NCI-H1048 (cell line): ENCODE results near the gene TPPP2.
"Not testable (repeated sequence)": the region's sequence is repeated elsewhere in the genome, so short reads cannot be mapped to it uniquely, and the experiment has no call there.

Source experiments
- DNase-seq: peaks from one replicate; lab custom pipeline; 2025; lab: John Stamatoyannopoulos, UW

Gene TPPP2

DNA sequence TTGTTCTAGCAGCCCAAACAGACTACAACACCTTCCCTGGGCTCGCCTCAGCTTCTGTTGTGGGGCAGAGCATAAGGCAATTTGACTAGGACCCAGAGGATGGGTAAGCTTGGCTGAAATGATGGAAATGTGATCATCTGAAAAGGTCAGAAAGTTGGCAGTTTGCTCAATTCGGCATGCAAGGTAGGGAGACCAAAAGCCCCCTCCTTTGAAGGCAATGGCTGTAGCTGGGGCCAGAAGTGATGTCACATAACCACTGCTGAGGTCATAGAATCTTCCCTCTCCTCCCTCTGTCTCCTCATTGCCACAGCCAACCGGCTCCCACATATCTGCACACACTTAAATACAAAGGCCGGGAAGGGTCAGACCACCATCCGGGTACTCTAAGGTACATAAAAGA, at the start of gene TPPP2:
TPPP2 (plus strand) TSS at position 301 of the 400 bp plus-strand sequence. CDS start 365 bp downstream, outside the sequence.
- no peak for DNase-seq

DNA sequence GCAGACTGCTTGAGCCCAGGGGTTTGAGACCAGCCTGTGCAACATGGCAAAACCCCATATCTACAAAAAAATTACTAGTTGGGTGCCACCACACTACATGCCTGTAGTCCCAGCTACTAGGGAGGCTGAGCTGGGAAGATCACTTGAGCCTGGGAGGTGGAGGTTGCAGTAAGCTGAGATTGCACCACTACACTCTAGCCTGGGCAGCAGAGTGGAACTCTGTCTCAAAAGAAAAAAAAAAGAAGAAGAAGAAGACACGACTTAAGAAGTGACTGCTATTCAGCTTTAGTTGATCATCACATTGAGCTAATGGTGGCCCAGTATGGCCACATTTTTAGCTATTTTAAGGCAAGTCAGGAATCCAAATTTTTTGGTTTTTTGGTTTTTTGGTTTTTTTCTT, 49.1 kb upstream of the TPPP2 start:
- no peak for DNase-seq

DNA sequence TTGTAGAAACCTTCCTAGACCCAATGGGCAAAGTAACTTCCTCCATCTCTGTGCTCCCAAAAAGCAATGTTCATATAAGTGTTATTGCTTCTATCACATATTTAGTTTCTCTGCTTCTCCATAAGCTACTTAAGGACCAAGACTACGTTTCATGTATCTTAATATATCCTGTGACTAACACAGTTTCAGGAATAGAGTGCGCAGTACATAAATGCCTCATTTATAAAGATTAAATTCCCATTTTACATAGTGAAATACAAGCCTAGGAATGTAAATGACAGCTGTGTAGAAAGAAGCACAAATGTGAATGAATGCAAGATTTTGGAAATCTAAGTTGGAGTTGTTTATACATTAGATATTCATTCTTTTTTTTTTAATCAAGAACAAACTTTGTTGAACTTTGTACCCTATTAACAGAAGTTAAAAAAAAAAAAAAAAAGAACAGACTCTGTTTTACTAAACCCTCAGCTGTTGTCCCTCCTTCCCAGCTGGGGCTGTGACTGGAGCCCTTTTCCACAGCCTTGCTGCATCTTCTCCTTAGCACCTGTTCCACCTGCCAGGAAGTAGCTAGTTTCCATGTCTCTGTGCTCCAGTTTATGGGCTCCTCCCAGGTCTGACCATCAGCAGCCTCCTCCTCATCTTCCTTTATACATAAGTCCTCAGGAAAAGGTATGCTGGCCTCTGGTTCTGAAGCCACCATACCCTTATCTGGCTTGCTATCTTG, 47.2 kb upstream of the TPPP2 start:
- DNase-seq, result no peak

DNA sequence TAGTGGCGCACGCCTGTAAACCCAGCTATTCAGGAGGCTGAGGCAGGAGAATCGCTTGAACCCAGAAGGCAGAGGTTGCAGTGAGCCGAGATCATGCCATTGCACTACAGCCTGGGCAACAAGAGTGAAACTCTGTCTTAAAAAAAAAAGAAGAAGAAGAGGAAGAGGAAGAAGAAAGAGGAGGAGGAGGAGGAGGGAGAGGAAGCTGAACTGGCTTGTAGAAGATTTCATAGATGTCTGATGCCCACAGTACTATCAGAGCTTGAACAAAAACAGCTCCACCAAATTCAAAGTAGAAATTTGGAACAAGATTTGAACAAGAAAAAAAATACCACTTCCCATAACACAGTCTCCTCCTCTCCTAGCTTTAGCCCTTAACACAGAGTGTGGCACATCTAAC, 44.4 kb upstream of the TPPP2 start:
- not testable (repeated sequence) for DNase-seq

DNA sequence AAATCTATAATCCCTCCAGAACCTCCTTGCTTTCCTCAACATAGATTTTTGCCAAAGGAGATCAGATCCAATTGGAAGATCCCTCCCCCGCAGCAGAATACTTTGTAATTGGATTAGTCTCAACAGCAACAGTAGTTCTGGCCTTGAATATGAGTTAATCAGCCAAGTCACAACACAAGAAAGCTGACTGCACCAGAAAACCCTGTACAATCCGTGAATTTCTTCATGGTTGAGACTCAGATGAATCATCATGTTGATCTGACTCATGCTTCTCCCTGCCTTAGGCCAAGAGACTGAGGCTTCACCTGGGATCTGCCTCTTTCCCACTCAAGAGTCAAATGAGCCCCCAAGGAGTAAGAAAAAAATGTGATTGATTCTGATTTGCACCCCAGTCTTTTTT, 43.2 kb upstream of the TPPP2 start:
- no peak for DNase-seq

DNA sequence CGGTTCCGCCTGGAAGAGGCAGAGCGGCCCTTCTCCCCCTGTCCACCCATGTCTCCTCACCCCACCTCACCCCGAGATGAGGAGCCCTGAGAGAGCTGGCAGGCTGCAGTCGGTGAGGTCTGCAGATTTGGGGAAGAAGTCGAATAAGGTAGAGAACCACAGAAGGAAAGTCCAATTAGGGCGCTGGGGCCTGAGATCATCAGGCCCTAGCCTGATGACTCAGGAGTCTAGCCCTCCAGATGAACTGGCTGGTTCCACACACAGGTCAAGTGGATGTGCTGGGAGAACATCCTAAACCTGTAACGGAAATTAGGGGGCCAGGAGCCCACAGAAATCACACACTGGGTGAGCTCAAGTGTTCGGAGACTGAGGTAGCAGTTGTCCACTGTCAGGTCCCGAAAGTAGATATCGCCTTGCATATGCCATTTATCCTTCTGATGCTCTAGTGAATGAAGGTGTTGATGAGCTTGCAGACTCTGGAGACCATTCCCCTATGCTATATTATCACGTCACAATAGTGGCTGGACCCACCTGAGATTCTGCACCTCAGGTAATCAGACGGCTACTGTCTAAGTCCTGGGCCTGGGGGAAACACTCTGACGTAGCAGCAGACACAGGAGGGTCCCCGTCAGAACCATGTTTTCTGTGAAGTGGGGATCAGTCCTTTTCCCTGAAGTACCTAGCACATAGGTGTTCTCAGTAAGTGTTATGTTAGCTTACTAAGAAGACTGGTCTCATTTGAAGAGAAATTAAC, 41.1 kb upstream of the TPPP2 start:
- no peak for DNase-seq

DNA sequence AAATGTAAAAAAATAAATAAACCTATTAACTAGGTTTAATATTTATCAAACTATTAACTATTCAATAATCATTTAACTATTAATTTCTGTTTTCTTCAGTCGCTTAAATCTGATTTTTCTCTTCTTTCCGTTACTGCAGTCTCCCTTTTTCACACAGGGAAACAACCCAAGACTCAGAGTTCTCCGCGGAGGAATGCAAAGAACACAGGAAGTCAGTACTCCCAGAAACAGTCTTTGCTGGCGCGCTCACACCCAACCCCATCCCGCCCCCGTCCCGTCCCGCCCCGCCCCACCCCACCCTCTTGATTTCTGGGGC, 40.6 kb upstream of the TPPP2 start:
- DNase-seq, result no peak

DNA sequence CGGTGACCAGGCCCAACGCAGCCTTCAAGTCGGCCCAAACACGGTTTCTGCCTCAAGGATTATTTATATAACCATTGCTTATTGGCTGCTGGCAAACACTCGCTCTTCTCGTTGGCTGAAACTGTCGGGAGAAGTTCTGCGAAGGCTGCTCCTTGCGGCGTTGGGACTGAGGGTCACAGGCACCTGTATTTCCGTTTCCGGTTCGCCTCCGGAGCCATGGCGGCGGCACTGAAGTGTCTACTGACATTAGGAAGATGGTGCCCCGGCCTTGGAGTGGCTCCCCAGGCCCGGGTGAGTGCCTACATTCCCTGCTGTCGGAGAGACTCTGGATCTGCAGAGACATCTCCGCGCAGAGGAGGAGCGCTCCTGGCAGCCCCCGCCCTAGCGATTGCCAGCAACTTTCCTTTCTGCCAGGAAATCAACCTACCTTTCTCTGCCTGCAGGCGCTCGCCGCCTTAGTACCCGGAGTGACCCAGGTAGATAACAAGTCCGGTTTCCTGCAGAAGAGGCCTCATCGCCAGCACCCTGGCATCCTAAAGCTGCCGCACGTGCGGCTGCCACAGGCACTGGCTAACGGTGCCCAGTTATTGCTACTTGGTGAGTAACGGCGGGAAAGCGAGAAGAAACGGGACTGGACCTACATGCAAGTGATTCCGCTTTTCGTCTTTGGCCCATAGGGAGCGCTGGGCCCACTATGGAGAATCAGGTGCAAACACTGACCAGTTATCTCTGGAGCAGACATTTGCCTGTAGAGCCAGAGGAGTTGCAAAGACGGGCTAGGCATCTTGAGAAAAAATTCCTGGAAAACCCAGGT, 40.0 kb upstream of the TPPP2 start, which contains the start of gene METTL17:
METTL17 (plus strand) TSS at position 194 of the 814 bp plus-strand sequence; CDS start at position 217, 23 bp downstream.
- DNase-seq, result peak; percentile 88

DNA sequence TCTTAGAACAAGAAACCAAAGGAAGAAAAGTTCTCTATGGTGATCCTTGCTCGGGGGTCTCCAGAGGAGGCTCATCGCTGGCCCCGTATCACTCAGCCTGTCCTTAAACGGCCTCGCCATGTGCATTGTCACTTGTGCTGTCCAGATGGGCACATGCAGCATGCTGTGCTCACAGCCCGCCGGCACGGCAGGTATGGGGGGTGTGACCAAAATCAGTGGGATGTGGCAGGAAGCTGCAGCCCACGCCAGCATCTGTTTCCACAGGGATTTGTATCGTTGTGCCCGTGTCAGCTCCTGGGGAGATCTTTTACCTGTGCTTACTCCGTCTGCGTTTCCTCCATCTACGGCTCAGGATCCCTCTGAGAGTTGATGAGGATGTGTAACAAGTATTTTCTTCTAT, 33.5 kb upstream of the TPPP2 start:
- no peak for DNase-seq

DNA sequence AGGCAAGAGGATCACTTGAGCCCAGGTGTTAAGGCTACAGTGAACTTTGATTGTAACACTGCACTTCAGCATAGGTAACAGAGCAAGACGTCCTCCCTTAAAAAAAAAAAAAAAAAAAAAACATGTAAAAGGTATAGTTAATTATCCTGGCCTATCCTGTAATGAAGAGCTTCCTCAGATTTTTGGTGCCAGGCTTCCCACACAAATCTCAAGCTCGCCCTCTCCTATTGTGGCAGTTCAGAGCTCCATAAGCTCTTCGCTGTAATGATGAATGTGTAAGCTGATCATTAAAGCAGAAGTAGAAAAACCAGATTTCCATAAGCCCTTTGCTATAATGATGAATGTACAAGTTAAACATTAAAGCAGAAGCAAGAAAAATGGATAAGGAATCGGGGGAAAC, 32.9 kb upstream of the TPPP2 start:
- DNase-seq, result no peak

DNA sequence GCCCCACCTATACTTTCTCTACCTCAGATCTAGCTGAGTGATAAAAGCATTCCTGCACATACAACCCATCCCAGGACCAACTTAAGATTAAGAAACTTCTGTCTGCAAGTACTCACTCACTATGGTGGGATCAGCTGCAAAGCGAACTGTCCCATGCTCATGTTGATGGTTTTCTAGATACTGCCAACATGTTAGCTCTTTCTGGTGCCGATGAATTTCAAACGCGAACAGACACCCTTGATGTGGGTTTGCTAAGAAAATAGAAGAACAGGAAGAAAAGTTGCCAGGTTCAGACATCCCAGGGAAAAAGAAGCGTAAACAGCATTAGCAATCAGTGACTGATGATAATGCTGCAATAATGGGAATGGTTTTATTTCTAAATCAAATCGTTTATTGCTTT, 32.5 kb upstream of the TPPP2 start:
- no peak for DNase-seq

DNA sequence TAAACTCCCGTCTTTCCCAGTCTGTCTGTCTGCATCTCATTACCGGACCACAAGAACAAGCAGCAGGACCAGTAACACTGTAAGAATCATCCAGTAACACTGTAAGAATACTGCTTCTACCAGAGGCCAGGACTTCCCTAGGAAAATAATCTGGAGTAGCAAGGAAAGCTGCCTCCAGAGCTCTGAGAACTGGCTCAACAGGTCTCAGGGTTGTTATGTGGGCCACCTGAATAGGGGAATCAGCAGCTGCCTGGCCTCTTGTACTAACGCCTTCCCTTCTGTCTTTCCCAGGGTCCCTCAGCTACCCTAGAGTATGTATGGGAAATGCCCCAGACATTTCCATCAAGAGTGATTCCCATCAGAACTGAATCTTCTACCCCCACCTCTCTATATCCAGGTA, 31.9 kb upstream of the TPPP2 start:
- no peak for DNase-seq

DNA sequence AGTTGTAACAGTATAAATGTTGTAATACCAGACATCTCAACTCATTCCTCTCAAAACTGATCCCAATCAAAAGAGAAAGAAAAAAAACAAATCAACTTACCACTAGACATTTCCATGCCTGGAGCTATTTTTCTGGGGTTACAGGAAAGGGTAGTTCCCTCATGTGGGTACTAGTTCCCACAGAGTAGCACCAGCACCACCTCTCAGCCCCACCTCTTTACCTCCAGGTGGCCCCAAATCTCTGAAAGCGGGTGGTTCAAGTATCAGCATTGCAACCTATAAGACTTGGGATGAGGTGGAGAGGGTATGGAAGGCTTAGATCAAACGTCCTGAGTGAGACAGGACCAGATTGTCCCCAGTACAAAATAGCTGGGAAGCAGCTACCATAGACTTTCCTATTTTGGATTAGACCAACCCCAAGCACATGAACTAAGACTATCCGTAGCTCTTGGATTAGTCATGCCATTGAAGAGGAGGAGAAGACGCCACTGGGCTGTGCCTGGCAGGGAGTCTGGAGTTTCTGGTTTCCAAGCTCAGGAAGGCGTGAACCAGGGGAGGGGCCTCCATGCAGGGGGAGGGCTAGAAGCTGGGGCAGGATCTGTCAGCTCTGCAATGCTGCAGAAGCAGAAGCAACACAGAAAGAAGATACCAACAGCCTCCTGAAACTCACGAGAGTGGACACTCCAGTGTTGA, 31.2 kb upstream of the TPPP2 start, which contains the start of gene SLC39A2:
SLC39A2 (plus strand) TSS at position 620 of the 693 bp plus-strand sequence. CDS start 154 bp downstream, outside the sequence.
- DNase-seq, result no peak

DNA sequence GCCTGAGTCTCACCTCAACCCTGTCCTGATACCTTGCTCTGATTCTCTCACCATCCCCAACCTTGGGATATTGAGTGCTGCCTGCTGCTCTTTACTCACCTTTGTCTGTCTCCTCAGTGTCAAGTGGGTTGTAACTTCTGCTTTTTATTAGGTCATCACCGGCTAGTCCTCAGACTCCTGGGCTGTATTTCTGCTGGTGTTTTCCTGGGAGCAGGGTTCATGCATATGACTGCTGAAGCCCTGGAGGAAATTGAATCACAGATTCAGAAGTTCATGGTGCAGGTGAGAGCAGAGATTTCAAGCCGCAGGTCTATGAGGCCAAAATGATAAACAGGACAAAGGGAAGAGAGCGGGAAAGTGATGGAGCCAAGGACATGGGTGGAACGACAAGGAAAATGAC, 30.4 kb upstream of the TPPP2 start:
- no peak for DNase-seq

DNA sequence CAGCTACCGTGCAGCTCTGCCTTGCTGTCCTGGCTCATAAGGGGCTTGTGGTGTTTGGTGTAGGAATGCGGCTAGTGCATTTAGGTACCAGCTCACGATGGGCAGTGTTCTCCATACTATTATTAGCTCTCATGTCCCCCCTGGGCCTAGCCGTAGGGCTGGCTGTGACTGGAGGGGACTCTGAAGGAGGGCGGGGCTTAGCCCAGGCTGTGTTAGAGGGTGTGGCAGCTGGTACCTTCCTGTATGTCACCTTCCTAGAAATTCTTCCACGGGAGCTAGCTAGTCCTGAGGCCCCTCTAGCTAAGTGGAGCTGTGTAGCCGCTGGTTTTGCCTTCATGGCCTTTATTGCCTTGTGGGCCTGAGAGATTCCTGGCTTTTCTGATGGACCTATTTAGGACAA, 28.8 kb upstream of the TPPP2 start:
- DNase-seq, result no peak

DNA sequence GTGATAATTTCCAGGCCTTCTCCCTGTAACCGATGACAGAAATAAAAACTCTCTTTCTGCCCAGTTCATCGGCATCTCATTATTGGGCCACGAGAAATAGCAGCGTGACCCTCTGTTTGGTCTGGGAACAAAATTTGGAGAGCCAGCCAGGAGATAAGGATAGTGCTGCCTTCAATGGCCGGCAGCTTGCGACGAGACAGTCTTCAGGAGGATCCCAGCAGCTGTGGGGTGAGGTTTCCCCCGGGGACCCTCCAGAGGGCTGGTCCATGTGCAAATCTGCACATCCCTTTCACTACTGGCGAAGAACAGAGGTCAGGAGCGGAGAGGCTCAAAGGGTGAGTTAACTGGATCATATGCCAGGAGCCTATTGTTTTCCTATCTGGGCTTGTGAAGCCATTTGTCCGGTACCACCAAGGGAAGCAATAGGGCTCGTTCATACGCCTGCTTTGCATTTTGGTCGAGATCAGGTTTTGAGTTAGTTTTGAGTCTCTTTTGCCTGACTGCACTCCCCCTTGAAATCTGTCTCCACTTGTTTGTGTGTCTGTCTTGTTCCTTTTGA, 26.1 kb upstream of the TPPP2 start:
- DNase-seq, result no peak

DNA sequence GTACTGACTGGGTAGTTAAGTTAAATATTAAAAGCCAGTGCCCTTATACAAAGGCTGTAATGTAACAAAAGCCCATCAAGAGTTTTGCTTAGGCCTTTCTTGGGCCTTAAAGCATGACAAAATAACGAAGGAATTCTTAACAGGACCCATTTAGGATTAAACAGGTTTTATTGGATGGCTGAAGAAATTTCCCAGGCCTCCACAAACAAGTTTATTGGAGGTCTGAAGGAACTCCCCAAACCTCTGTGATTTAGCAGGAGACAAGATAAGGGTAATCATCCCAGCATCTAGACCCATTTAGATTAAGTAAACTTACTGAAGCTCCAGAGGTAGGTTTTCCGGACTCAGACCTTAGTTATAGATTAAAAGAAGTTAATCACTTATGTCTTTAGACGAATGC, 20.3 kb upstream of the TPPP2 start:
- DNase-seq, result not testable (repeated sequence)

DNA sequence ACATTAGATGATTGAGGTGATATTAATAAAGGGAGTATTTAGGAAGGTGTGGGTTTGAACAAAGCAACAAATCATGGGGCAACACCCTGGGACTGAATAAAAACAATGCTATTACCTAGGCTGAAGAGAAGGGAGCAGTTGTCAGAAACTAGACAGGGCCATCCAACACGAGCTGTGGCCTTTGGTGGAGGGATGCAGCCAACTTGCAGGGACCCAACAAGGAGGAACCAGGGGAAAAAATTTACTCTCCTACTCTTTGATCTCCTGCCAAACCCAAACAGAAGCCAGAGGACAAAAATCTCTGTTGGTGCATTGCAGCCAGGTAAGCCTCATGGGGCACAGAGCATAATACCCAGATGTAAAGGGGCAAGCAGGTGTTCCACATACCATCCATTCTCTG, 18.9 kb upstream of the TPPP2 start:
- DNase-seq, result no peak

DNA sequence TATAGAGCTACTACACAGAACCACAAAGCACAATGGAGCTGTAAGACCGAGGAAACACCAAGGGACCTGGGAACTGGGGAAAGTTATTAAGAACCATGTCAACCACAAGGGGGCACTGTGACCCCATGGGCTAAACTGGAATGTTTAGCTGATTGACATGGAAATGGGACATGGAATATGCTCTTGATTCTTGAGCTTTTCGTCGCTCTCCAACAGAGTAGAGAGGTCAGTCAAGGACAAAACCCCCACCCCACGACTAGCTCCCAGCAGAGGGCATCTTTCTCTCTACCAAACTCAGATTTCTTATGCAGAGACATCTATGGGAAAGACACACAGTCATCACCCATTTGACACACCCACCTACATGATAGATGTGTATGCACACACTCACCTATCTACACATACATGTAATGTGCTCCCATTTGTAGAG, 15.2 kb upstream of the TPPP2 start:
- DNase-seq, result peak; percentile 56

DNA sequence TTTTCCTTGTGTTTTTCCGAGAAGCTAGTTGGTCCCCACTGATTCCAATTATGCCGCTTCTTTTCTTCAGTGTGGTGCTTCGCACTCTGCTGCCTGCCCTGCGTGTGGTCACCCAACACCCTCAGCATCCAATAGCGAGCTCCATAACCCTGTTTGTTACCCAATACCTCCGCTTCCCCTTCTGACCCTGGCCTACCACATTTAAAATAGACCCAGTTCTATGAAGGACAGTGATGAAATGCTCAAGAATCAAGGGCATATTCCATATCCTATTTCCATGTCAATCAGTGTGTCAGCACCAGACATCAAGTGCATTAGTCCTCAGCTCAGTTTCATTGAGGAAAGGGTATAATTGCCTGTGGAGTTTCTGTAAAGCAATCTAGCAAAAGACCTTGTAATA, 14.7 kb upstream of the TPPP2 start:
- DNase-seq, result no peak

DNA sequence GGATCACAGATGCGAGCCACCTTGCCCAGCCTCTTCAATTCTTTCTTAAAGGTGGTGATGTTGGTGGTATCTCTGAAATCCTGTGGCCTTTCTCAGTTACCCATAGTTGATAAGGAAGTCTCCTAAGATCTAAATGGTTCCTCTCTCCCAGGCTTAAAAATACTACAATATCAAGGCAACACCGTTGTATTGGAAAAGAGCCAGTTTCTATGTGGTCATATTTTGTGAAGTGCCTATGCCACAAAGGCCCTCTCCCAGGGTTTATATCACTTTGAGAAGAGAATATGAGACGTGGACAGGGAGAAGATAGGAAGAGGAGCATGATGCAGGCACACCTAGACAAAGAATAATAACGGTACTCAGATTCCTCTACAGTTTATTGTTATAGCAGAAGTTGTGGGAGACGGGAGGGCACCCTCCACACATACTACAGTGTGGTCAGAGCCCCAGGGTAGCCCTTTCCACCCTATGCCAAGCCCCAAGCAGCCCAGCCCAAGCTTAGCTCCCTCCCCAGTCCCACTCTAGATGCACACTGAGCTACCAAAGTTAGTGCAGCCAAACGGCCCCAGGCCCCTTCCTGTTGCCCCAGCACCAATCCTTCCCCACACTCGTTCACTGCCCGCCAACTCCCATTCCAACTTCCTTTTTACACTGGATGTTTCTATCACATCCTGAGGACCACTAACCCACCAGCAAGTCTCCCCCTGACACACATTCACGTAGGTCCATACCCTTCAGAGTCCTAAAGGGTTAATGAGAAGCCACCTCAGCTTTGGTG, 13.4 kb upstream of the TPPP2 start:
- no peak for DNase-seq
